NCI-H2227 treated with DMSO at 0.1 percent for 48 hours (cell line): ENCODE measurements around the gene SYT10.
"Not testable (repeated sequence)": the region's sequence is repeated elsewhere in the genome, so short reads cannot be mapped to it uniquely, and the experiment has no call there.

Experiments used
- DNase-seq: peaks from one replicate; lab custom pipeline; 2025; lab: John Stamatoyannopoulos, UW

Gene SYT10

DNA sequence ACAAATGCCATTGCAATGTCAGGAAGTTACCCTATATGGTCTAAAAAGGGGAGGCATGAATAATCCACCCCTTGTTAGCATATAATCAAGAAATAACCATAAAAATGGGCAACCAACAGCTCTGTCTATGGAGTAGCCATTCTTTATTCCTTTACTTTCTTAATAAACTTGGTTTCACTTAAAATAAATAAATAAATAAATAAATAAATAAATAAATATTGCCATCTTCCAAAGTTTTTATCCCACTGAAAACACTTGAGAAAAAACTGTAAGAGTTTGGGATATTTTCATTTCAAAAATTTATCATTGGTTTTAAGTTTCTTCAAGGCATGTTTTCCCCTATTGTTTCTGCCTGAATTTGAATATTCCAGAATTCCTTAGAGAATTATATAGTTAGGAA, 89.8 kb downstream of the SYT10 start:
- DNase-seq, result no peak

DNA sequence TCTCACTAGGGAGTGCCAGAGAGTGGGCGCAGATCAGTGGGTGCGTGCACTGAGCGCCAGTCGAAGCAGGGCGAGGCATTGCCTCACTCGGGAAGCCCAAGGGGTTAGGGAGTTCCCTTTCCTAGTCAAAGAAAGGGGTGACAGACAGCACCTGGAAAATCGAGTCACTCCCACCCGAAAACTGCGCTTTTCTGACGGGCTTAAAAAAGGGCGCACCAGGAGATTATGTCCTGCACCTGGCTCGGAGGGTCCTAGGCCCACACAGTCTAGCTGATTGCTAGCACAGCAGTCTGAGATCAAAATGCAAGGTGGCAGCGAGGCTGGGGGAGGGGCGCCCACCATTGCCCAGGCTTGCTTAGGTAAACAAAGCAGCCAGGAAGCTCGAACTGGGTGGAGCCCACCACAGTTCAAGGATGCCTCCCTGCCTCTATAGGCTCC, 107.6 kb downstream of the SYT10 start:
- not testable (repeated sequence) for DNase-seq

DNA sequence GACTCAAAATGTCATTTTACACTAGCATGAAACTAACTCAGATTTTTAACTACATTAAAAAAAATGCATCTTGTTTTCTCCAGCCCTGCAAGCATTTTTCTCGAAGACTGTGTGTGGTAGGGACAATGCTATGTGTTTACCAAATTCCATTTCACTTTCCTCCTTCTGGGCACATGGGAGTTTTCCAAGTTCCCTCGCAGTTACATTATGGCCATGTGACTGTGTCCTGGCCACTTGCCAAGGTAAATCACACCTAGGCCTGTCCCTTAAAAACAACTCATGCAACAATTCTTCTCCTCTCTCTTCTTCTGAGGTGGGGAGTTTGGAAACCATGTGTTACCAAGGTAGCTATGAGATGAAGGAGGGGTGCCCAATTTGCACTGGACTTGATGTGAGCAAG, 108.7 kb downstream of the SYT10 start:
- no peak for DNase-seq
